K562 (cell line): ENCODE measurements around the gene EPHB6. TPM values are rescaled to one million over a fixed set of nuclear protein-coding genes. Genes with fewer than 3 reads are reported as not detected.
A peak's percentile ranks its signal among the peaks of the same experiment; 100 is the strongest.

Experiments used
- ATAC-seq: fragments of 200-7000 bp; cut with Tn5 transposase; 3 replicates; pipeline ENCODE4 v1.9.1; 2020; ENCODE audit warnings: moderate library complexity
- BruUV-seq: library from RNA; stranded (reverse); fragments of 400-500 nt; replicated peaks from 2 replicates; lab custom pipeline; 2021; lab: Mats Ljungman, UMichigan
- CTCF ChIA-PET: fragments of 300-600 bp; formaldehyde crosslinking; extraction: SDS; loops from one replicate; lab custom pipeline; 2021; ENCODE audit warnings: low intra/inter-chr PET ratio; lab: Yijun Ruan, JAX
- POLR2A ChIA-PET: fragments of 300-600, 350-650 bp; sonication (Branson Sonifier 250); formaldehyde crosslinking; extraction: SDS; loops from one replicate; lab custom pipeline; 2021; ENCODE audit warnings: antibody characterized with exemption, inconsistent platforms; lab: Yijun Ruan, JAX
- DNase-seq, 4 experiments: peaks; one replicate each; pipeline versions ENCODE4 v3.0.0 to v3.0.0-alpha.2; 2011 to 2018; ENCODE audit warnings: low spot score in 3 of 4, mixed read lengths in 3 of 4; ENCODE audit errors: extremely low read depth in 1 of 4
- FAIRE-seq: peaks from 2 replicates; lab custom pipeline; 2011; peaks lifted over from hg19 to GRCh38; lab: Jason Lieb, UNC
- H2AFZ ChIP-seq: 2 replicates; pipeline ENCODE4 v1.6.0; 2011; ENCODE audit warnings: low read depth, low read length, control low read depth, inconsistent platforms
- H3K27ac ChIP-seq: fragments of 200-600 bp; 3 replicates; pipeline ENCODE4 v1.8.0; 2011; ENCODE audit warnings: low read depth, mild to moderate bottlenecking, control low read depth, inconsistent platforms, low read length, moderate library complexity, mixed read lengths; ENCODE audit errors: extremely low read depth
- H3K27me3 ChIP-seq, 2 experiments: fragments of 300-600 bp in 1 of 2; 2 replicates in 1 of 2; 3 replicates in 1 of 2; pipeline versions ENCODE4 v1.6.0 to v1.8.0; 2011; ENCODE audit warnings: inconsistent platforms in 2 of 2, low read length in 2 of 2, mild to moderate bottlenecking in 1 of 2, mixed read lengths in 1 of 2, moderate library complexity in 1 of 2; ENCODE audit not compliant: control insufficient read depth in 2 of 2, insufficient read depth in 2 of 2
- H3K36me3 ChIP-seq: fragments of 300-600 bp; 3 replicates; pipeline ENCODE4 v1.8.0; 2011; ENCODE audit warnings: mild to moderate bottlenecking, low read length, inconsistent platforms; ENCODE audit not compliant: control insufficient read depth, insufficient read depth
- H3K4me1 ChIP-seq, 2 experiments: fragments of 200-600 bp in 1 of 2; replicated peaks in 1 of 2; 2 replicates in 1 of 2; 3 replicates in 1 of 2; pipeline versions ENCODE4 v1.5.1 to v1.8.0; 2011; ENCODE audit warnings: inconsistent platforms in 2 of 2, low read length in 2 of 2, mild to moderate bottlenecking in 1 of 2, mixed read lengths in 1 of 2, moderate library complexity in 1 of 2; ENCODE audit not compliant: control insufficient read depth in 2 of 2, insufficient read depth in 2 of 2
- H3K4me2 ChIP-seq: 2 replicates; pipeline ENCODE4 v1.6.1; 2011; ENCODE audit warnings: low read length, control low read depth, inconsistent platforms, mixed read lengths; ENCODE audit not compliant: insufficient read depth
- H3K4me3 ChIP-seq: fragments of 200-600 bp; sonication (generic), shearing (Covaris generic); 2 replicates; pipeline ENCODE4 v1.5.1; 2016; ENCODE audit warnings: control low read depth, inconsistent platforms
- H3K79me2 ChIP-seq: fragments of 200-600 bp; 3 replicates; pipeline ENCODE4 v1.8.0; 2011; ENCODE audit warnings: low read length, inconsistent platforms; ENCODE audit not compliant: control insufficient read depth, insufficient read depth
- H3K9ac ChIP-seq, 2 experiments: 2 replicates each; pipeline versions ENCODE4 v1.6.0 to v1.6.1; 2011; ENCODE audit warnings: low read depth in 2 of 2, low read length in 2 of 2, control low read depth in 1 of 2, inconsistent platforms in 1 of 2, mild to moderate bottlenecking in 1 of 2, mixed read lengths in 1 of 2; ENCODE audit not compliant: insufficient read depth in 1 of 2
- H3K9me1 ChIP-seq: one replicate; pipeline ENCODE4 v1.6.0; 2011; ENCODE audit warnings: inconsistent platforms, mild to moderate bottlenecking, low read length, moderate library complexity; ENCODE audit not compliant: control insufficient read depth, insufficient read depth
- H3K9me3 ChIP-seq: replicated peaks from 2 replicates; pipeline ENCODE4 v1.5.1; 2011; ENCODE audit warnings: low read depth, low read length, inconsistent platforms; ENCODE audit not compliant: control insufficient read depth, insufficient read depth
- H4K20me1 ChIP-seq: replicated peaks from 2 replicates; pipeline ENCODE4 v1.6.1; 2011; ENCODE audit warnings: low read length, inconsistent platforms, mixed read lengths; ENCODE audit not compliant: control insufficient read depth, insufficient read depth
- AFF1 ChIP-seq, 2 experiments: fragments of 450-650 bp; IDR thresholded peaks; 2 replicates each; pipeline ENCODE4 v1.6.1; 2018; ENCODE audit warnings: mild to moderate bottlenecking in 2 of 2, low read depth in 1 of 2; ENCODE audit not compliant: partially characterized antibody in 2 of 2
- RAD51 ChIP-seq: fragments of 450-650 bp; IDR thresholded peaks from 2 replicates; pipeline ENCODE4 v1.7.1; 2016; ENCODE audit warnings: low read depth, mild to moderate bottlenecking, borderline replicate concordance
- SMAD1 ChIP-seq: fragments of 150-350 bp; IDR thresholded peaks from 2 replicates; pipeline ENCODE4 v1.6.1; 2014; ENCODE audit warnings: low read length, low read depth; ENCODE audit not compliant: partially characterized antibody
- SMARCA5 ChIP-seq: fragments of 450-650 bp; IDR thresholded peaks from 2 replicates; pipeline ENCODE4 v1.6.1; 2016
- ZBTB17 ChIP-seq: fragments of 450-650 bp; formaldehyde crosslinking; IDR thresholded peaks from 2 replicates; pipeline ENCODE4 v1.4.0; 2020; ENCODE audit warnings: mild to moderate bottlenecking
- WGBS: fragments of 100-300 bp; shearing (Covaris generic); methylation state at CpG from one replicate; pipeline ENCODE4 v1.1.6; 2016; ENCODE audit warnings: low coverage, mixed read lengths; ENCODE audit not compliant: insufficient coverage; ENCODE audit errors: missing lambda C conversion rate; 5-methylcytosine and 5-hydroxymethylcytosine counted together
- in situ Hi-C: fragments of 300-500 bp; cut with MboI; formaldehyde crosslinking; loops from 4 replicates; pipeline ENCODE4 v1.15.0; 2018; ENCODE audit warnings: inconsistent platforms, mixed read lengths
- intact Hi-C: fragments of 100-400 bp; cut with micrococcal nuclease; formaldehyde crosslinking; loops from 2 replicates; pipeline ENCODE4 v1.14.2; 2022
- polyA plus RNA-seq, 8 experiments: library from polyadenylated mRNA; depleted of rRNA in 4 of 8; stranded (reverse) in 5 of 8; unstranded in 3 of 8; fragments of >200 nt; fragmentation: Nextera tagmentation in 2 of 8; fragmentation: Illumina TruSeq in 1 of 8; extraction: Ambion mirVana in 2 of 8; extraction: Trizol in 1 of 8; gene quantifications; 2 replicates each; pipeline versions ENCODE4 v1.2.1 to v1.2.3, GENCODE V29; 2011 to 2014; ENCODE audit warnings: inconsistent platforms in 1 of 8, missing spikeins in 1 of 8
- total RNA-seq, 7 experiments: library from RNA; depleted of rRNA in 6 of 7; stranded (reverse); fragments of >200 nt in 6 of 7; fragmentation: Illumina TruSeq in 2 of 7; extraction: Trizol in 2 of 7; gene quantifications; 2 replicates each; pipeline versions ENCODE4 v1.2.1 to v1.2.3, GENCODE V29; 2011 to 2021; ENCODE audit warnings: low replicate concordance in 1 of 7

The EPHB6 gene
- total and polyA plus RNA-seq, 9 of the 15 experiments (the other 6 are each of a cell fraction or from before 2014, with no cell fraction given): 1.4 to 123 (median 7.6) TPM

DNA sequence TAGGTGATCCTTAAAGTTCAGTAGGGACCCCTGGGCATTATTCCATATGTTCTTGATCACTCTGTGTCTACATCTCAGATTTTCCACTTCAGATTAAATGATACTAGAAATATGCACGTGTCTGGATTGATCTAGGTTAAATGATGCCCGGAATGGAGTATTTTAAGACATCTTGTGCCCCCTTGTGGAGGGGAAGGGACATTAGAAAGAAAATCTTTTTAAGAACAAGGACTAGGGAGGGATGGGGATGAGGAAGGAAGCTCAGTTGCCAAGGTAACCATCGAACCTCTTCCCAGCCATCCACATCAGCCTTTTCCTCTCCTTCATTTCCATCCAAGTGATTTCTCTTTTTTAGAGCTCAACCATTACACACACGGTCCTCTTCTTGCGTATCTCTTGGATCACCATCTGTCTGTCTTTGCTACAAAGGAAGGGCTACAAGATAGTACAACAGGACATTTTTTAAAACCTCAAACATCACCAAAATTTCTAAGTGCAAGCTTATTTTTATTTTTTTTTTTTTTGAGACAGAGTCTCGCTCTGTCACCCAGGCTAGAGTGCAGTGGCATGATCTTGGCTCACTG, 43.6 kb upstream of the EPHB6 start (continued):
- TF ChIP-seq AFF1 (IDR thresholded peaks at IDR 0.05; ENCODE audit: low read depth in 1 of 2, partially characterized antibody in 2 of 2) (no peak), SMARCA5 (no peak)

DNA sequence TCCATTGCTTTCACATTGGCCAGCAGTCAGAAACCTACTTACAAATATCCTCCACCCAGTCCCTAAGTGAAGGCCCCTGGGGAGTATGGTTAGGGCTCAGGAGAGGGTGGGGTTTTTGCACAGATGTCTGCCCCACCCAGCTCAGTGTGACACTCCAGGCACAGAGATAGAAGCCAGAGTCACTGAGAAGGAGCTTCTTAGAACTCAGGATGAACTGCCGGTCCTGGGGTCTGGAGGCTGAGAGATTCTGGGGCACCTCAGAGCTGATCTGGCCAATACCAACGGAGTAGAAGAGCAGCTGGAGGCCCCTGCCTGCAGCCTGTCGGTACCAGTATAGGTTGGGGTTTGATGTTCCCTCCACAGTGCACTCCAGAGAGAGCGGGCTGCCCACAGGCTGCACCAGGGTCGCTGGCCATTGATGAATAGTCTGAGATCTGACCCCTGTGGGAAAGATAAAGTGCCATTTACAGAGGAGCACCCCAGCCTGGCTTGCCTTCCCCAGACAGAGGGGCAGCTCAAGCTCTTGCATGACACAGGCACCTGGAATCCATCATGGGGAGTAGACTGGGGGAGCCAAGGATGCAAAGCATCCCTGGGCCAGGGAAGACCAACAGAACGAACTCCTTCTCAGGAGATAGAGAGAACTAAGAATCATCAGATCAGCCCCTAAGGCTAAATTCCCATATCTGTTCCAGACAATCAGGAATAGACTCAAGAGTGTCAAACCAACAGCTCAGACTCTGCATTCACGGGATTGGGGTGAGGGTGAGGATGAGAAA, 42.2 kb upstream of the EPHB6 start:
- FAIRE-seq (no peak), DNase-seq (peak in 3 of 4 experiments; percentile 40 to 62 (median 51)), ATAC-seq (no peak)
- H3K36me3 ChIP-seq: no peaks in the 10 kb centered on the region
- H3K4me3 ChIP-seq: no peak overlapping the region
- peaks cover 0 to 3% of the 10 kb centered on the region in 2 experiments; a peak in 3 of 5 replicates for H3K27me3 ChIP-seq
- ChIA-PET CTCF (no interaction called here), POLR2A (interaction anchor here (1.6 kb wide), 1 partner anchor 15 kb away, joined by 3 read pairs; no protein-coding TSS in a partner anchor)
- in situ Hi-C loops (no loop called here), intact Hi-C loops (loop anchor here (10.0 kb wide), 1 partner anchor 178 kb away; no protein-coding TSS in a partner anchor)
- H3K79me2 ChIP-seq: no peaks in the 10 kb centered on the region
- TF ChIP-seq SMAD1 (no peak), ZBTB17 (CRISPR knock-in tag) (peak; percentile 85), RAD51 (no peak)
- H2AFZ ChIP-seq: 0 out of 2 replicates have a peak overlapping the region, but pooled peaks have one; percentile 25
- H3K27ac ChIP-seq: no peak overlapping the region
- H4K20me1 ChIP-seq: no peaks in the 10 kb centered on the region
- no peak overlapping the region for H3K9ac ChIP-seq
- H3K4me1 ChIP-seq: peaks cover 0 to 33% of the 10 kb centered on the region in 2 experiments; a peak in 3 of 5 replicates
- no TSS peak for BruUV-seq
- 2% methylated on average over 7 of the region's 7 CpGs for WGBS
- H3K9me3 ChIP-seq: no peaks in the 10 kb centered on the region
- H3K4me2 ChIP-seq: peak overlapping the region; percentile 15; the same call in 1 of the 2 replicates
- H3K9me1 ChIP-seq: no peaks in the 10 kb centered on the region
